SK-N-SH (cell line): ENCODE data around the gene ARHGAP42. TPM values are rescaled to one million over a fixed set of nuclear protein-coding genes. Genes with fewer than 3 reads are reported as not detected.

ENCODE experiments used
- CTCF ChIA-PET: fragments of 300-600, 350-600 bp; formaldehyde crosslinking; extraction: SDS; loops from one replicate; lab custom pipeline; 2021; lab: Yijun Ruan, JAX
- POLR2A ChIA-PET: fragments of 350-600 bp; sonication (Branson Sonifier 250); formaldehyde crosslinking; extraction: SDS; loops from one replicate; lab custom pipeline; 2020; ENCODE audit warnings: antibody characterized with exemption, inconsistent platforms; lab: Yijun Ruan, JAX
- DNase-seq: peaks from one replicate; pipeline ENCODE4 v3.0.0; 2012
- H2AFZ ChIP-seq: fragments of 200-600 bp; sonication (generic); 2 replicates; pipeline ENCODE4 v1.8.1; 2016; ENCODE audit warnings: antibody characterized with exemption, mild to moderate bottlenecking, low read depth
- H3F3A ChIP-seq: fragments of 200-600 bp; sonication (generic); replicated peaks from 2 replicates; pipeline ENCODE3; 2016; ENCODE audit warnings: antibody characterized with exemption, mild to moderate bottlenecking; ENCODE audit not compliant: insufficient read depth
- H3K27ac ChIP-seq, 2 experiments: fragments of 200-500 bp in 1 of 2; fragments of 200-600 bp in 1 of 2; sonication (Bioruptor generic) in 1 of 2; sonication (generic), shearing (Covaris generic) in 1 of 2; 2 replicates each; pipeline versions ENCODE4 v1.5.1 to v1.6.1; 2014 to 2016; ENCODE audit warnings: low read depth in 2 of 2, inconsistent platforms in 1 of 2, low read length in 1 of 2, mild to moderate bottlenecking in 1 of 2, mixed read lengths in 1 of 2
- H3K27me3 ChIP-seq: fragments of 200-600 bp; sonication (generic), shearing (Covaris generic); 2 replicates; pipeline ENCODE4 v1.6.1; 2016; ENCODE audit warnings: mixed run types; ENCODE audit not compliant: insufficient read depth
- H3K36me3 ChIP-seq, 2 experiments: fragments of 200-500 bp in 1 of 2; fragments of 200-600 bp in 1 of 2; sonication (Bioruptor generic) in 1 of 2; sonication (generic) in 1 of 2; replicated peaks in 1 of 2; 2 replicates each; pipeline versions ENCODE3 to v1.5.1; 2014 to 2016; ENCODE audit warnings: low read length in 1 of 2, mild to moderate bottlenecking in 1 of 2; ENCODE audit not compliant: insufficient read depth in 2 of 2, control insufficient read depth in 1 of 2
- H3K4me1 ChIP-seq, 2 experiments: fragments of 200-500 bp in 1 of 2; fragments of 200-600 bp in 1 of 2; sonication (Bioruptor generic) in 1 of 2; sonication (generic), shearing (Covaris generic) in 1 of 2; 2 replicates each; pipeline versions ENCODE4 v1.5.1 to v1.6.1; 2014 to 2016; ENCODE audit warnings: low read depth in 1 of 2, low read length in 1 of 2, mixed run types in 1 of 2; ENCODE audit not compliant: insufficient read depth in 2 of 2, control insufficient read depth in 1 of 2
- H3K4me2 ChIP-seq: fragments of 200-600 bp; sonication (generic), shearing (Covaris generic); 2 replicates; pipeline ENCODE4 v1.6.1; 2017; ENCODE audit warnings: mixed run types
- H3K4me3 ChIP-seq, 2 experiments: fragments of 200-500 bp in 1 of 2; fragments of 200-600 bp in 1 of 2; sonication (Bioruptor generic) in 1 of 2; sonication (generic), shearing (Covaris generic) in 1 of 2; 2 replicates each; pipeline versions ENCODE4 v1.5.1 to v1.8.1; 2014 to 2016; ENCODE audit warnings: low read depth in 2 of 2, inconsistent platforms in 1 of 2, low read length in 1 of 2, mild to moderate bottlenecking in 1 of 2, mixed read lengths in 1 of 2, moderate library complexity in 1 of 2
- H3K79me2 ChIP-seq: fragments of 200-600 bp; sonication (generic); 2 replicates; pipeline ENCODE4 v1.8.1; 2017; ENCODE audit warnings: mild to moderate bottlenecking; ENCODE audit not compliant: insufficient read depth
- H3K9ac ChIP-seq: fragments of 200-600 bp; sonication (generic); 2 replicates; pipeline ENCODE4 v1.6.1; 2017; ENCODE audit warnings: mixed run types
- H3K9me2 ChIP-seq: fragments of 200-600 bp; sonication (generic); 2 replicates; pipeline ENCODE4 v1.6.1; 2017; ENCODE audit warnings: mixed run types
- H3K9me3 ChIP-seq: fragments of 200-600 bp; sonication (generic); 2 replicates; pipeline ENCODE4 v1.6.1; 2017; ENCODE audit warnings: mixed run types, mild to moderate bottlenecking, moderate library complexity
- H4K20me1 ChIP-seq: fragments of 200-600 bp; sonication (generic); 2 replicates; pipeline ENCODE4 v1.6.1; 2017; ENCODE audit warnings: mild to moderate bottlenecking, mixed run types; ENCODE audit not compliant: insufficient read depth
- FOSL2 ChIP-seq: IDR thresholded peaks from 2 replicates; pipeline ENCODE4 v1.4.0; 2012; ENCODE audit warnings: low read depth, mild to moderate bottlenecking, moderate library complexity, borderline replicate concordance
- FOXJ3 ChIP-seq: sonication (generic); formaldehyde crosslinking; IDR thresholded peaks from 2 replicates; pipeline ENCODE4 v1.5.1; 2020; ENCODE audit warnings: mild to moderate bottlenecking, missing genetic modification reagents
- GABPA ChIP-seq: IDR thresholded peaks from 2 replicates; pipeline ENCODE4 v1.4.0; 2012; ENCODE audit warnings: low read depth, mild to moderate bottlenecking
- GATA2 ChIP-seq: sonication (generic); formaldehyde crosslinking; IDR thresholded peaks from 2 replicates; pipeline ENCODE4 v1.5.0; 2020; ENCODE audit warnings: mild to moderate bottlenecking, missing genetic modification reagents
- JUND ChIP-seq: IDR thresholded peaks from 2 replicates; pipeline ENCODE4 v1.4.0; 2012
- MEF2A ChIP-seq: IDR thresholded peaks from 2 replicates; pipeline ENCODE4 v1.4.0; 2012; ENCODE audit warnings: low read depth, borderline replicate concordance
- PBX3 ChIP-seq: IDR thresholded peaks from 2 replicates; pipeline ENCODE4; 2012
- RXRA ChIP-seq: IDR thresholded peaks from 2 replicates; pipeline ENCODE4 v1.4.0; 2012; ENCODE audit warnings: low read depth, mild to moderate bottlenecking, borderline replicate concordance
- TAF1 ChIP-seq: IDR thresholded peaks from 2 replicates; pipeline ENCODE4 v1.6.1; 2012; ENCODE audit warnings: low read depth, mild to moderate bottlenecking, low read length, moderate library complexity, borderline replicate concordance
- TCF12 ChIP-seq: IDR thresholded peaks from 2 replicates; pipeline ENCODE4 v1.4.0; 2012
- TEAD4 ChIP-seq: IDR thresholded peaks from 2 replicates; pipeline ENCODE4 v1.4.0; 2012; ENCODE audit warnings: mild to moderate bottlenecking, borderline replicate concordance; ENCODE audit not compliant: insufficient read depth
- YY1 ChIP-seq: IDR thresholded peaks from 2 replicates; pipeline ENCODE4 v1.4.0; 2012; ENCODE audit warnings: low read depth, mild to moderate bottlenecking
- ZBTB33 ChIP-seq: IDR thresholded peaks from 2 replicates; pipeline ENCODE4 v1.4.0; 2012; ENCODE audit warnings: low read depth, borderline replicate concordance
- WGBS: methylation state at CpG from one replicate; pipeline ENCODE4 v1.1.6; 2017; ENCODE audit warnings: low lambda C conversion rate; 5-methylcytosine and 5-hydroxymethylcytosine counted together
- polyA plus RNA-seq, 3 experiments: library from polyadenylated mRNA; depleted of rRNA; stranded (reverse); fragments of >200 nt; gene quantifications; 2 replicates each; pipeline ENCODE4 v1.2.3, GENCODE V29; 2012
- TF ChIP-seq, protein P1 (sequence below): IDR thresholded peaks from 2 replicates; pipeline ENCODE4 v1.6.1; 2012; ENCODE audit warnings: mild to moderate bottlenecking, low read depth, low read length, moderate library complexity
- TF ChIP-seq, protein P2 (sequence below): fragments of 200-600 bp; sonication (generic); IDR thresholded peaks from 2 replicates; pipeline ENCODE4 v1.6.1; 2017; ENCODE audit warnings: antibody characterized with exemption, mild to moderate bottlenecking, moderate library complexity
- TF ChIP-seq, protein P3 (sequence below): IDR thresholded peaks from 2 replicates; pipeline ENCODE4 v1.4.0; 2012; ENCODE audit warnings: low read depth, borderline replicate concordance
- TF ChIP-seq, protein P4 (sequence below): fragments of 150-350 bp; IDR thresholded peaks from 2 replicates; pipeline ENCODE4 v1.6.1; 2016; ENCODE audit warnings: mild to moderate bottlenecking, low read depth, low read length

The ARHGAP42 gene
- polyA plus RNA-seq, 1 of the 3 experiments (the other 2 are of a cell fraction) = 0.02 TPM

DNA sequence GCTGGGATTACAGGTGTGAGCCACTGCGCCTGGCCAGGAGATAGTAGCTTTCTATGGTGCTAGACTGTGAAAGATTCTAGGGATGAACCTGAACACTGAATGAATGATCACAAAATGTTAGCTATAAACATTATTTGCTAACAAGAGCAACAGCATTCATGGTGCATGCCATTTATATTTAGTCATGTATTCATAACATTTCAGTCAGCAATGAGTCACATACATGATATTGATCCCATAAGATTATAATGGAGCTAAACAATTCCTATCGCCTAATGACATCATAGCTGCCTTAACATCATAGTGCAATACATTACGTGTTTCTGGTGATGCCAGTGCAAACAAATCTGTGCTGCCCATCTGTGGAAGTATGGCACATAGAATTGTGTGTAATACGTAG lies 164.1 kb downstream of the ARHGAP42 start:
- CTCF ChIA-PET = no interaction called here
- H3K27ac ChIP-seq = no peak overlapping the region
- 48% methylated on average over 4 of the region's 4 CpGs for WGBS
- H3F3A ChIP-seq = peaks cover 5% of the 10 kb centered on the region
- H3K9me2 ChIP-seq = no peaks in the 10 kb centered on the region
- no peaks in the 10 kb centered on the region for H3K27me3 ChIP-seq
- no peak overlapping the region for H3K4me2 ChIP-seq
- H3K4me3 ChIP-seq = no peak overlapping the region
- H4K20me1 ChIP-seq = no peaks in the 10 kb centered on the region
- TF ChIP-seq FOSL2 (peak; percentile 16; the same call in 1 of the 2 replicates), GATA2 (CRISPR knock-in tag) (no peak)
- no peaks in the 10 kb centered on the region for H3K79me2 ChIP-seq
- H3K36me3 ChIP-seq = no peaks in the 10 kb centered on the region
- no peak for DNase-seq
- H2AFZ ChIP-seq = no peak overlapping the region
- no peaks in the 10 kb centered on the region for H3K9me3 ChIP-seq
- POLR2A ChIA-PET = no interaction called here
- no peak overlapping the region for H3K9ac ChIP-seq
- no peaks in the 10 kb centered on the region; a peak in 3 of 4 replicates for H3K4me1 ChIP-seq

DNA sequence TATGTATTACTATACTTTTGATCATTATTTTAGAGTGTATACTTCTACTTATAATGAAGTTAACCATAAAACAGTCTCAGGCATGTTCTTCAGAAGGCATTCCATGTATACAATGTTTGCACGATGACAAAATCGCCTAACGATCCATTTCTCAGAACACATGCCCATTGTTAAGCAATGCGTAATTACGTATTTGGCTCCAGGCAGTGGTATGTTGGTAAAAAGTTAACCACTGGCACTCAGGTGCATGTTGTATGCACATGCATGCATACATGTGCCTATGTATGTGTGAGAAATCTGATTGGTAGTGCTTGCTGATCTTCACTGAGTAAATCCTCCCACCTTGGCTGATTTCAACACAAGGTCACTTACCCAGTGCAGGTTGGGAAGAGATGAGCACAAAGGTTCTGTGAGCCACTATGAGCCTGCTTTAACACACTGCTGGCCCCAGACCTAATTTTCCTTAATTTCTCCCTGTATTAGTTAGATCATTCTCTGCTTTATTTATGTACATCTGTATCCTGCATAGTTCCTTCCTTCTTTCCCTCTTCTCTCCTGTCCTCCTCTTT lies 164.6 kb downstream of the ARHGAP42 start:
- Histone ChIP-seq H3K9me2 (no peaks in the 10 kb centered on the region), H2AFZ (no peak overlapping the region), H3K27ac (no peak overlapping the region), H4K20me1 (no peaks in the 10 kb centered on the region), H3K4me2 (no peak overlapping the region), H3K4me1 (no peaks in the 10 kb centered on the region; a peak in 3 of 4 replicates), H3K36me3 (no peaks in the 10 kb centered on the region), H3F3A (peaks cover 5% of the 10 kb centered on the region), H3K79me2 (no peaks in the 10 kb centered on the region), H3K9me3 (no peaks in the 10 kb centered on the region), H3K9ac (no peak overlapping the region), H3K27me3 (no peaks in the 10 kb centered on the region), H3K4me3 (no peak overlapping the region)
- ChIA-PET POLR2A (no interaction called here), CTCF (no interaction called here)
- DNase-seq = no peak
- WGBS = 55% methylated on average over 5 of the region's 5 CpGs
- TF ChIP-seq FOXJ3 (CRISPR knock-in tag) (no peak), MEF2A (no peak), TAF1 (no peak), YY1 (no peak), ZBTB33 (no peak), GABPA (no peak), PBX3 (no peak), TCF12 (no peak), RXRA (no peak), GATA2 (CRISPR knock-in tag) (no peak), TEAD4 (no peak), JUND (no peak)
- TF ChIP-seq, protein P1, sequence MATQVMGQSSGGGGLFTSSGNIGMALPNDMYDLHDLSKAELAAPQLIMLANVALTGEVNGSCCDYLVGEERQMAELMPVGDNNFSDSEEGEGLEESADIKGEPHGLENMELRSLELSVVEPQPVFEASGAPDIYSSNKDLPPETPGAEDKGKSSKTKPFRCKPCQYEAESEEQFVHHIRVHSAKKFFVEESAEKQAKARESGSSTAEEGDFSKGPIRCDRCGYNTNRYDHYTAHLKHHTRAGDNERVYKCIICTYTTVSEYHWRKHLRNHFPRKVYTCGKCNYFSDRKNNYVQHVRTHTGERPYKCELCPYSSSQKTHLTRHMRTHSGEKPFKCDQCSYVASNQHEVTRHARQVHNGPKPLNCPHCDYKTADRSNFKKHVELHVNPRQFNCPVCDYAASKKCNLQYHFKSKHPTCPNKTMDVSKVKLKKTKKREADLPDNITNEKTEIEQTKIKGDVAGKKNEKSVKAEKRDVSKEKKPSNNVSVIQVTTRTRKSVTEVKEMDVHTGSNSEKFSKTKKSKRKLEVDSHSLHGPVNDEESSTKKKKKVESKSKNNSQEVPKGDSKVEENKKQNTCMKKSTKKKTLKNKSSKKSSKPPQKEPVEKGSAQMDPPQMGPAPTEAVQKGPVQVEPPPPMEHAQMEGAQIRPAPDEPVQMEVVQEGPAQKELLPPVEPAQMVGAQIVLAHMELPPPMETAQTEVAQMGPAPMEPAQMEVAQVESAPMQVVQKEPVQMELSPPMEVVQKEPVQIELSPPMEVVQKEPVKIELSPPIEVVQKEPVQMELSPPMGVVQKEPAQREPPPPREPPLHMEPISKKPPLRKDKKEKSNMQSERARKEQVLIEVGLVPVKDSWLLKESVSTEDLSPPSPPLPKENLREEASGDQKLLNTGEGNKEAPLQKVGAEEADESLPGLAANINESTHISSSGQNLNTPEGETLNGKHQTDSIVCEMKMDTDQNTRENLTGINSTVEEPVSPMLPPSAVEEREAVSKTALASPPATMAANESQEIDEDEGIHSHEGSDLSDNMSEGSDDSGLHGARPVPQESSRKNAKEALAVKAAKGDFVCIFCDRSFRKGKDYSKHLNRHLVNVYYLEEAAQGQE = no peak
- TF ChIP-seq, protein P2, sequence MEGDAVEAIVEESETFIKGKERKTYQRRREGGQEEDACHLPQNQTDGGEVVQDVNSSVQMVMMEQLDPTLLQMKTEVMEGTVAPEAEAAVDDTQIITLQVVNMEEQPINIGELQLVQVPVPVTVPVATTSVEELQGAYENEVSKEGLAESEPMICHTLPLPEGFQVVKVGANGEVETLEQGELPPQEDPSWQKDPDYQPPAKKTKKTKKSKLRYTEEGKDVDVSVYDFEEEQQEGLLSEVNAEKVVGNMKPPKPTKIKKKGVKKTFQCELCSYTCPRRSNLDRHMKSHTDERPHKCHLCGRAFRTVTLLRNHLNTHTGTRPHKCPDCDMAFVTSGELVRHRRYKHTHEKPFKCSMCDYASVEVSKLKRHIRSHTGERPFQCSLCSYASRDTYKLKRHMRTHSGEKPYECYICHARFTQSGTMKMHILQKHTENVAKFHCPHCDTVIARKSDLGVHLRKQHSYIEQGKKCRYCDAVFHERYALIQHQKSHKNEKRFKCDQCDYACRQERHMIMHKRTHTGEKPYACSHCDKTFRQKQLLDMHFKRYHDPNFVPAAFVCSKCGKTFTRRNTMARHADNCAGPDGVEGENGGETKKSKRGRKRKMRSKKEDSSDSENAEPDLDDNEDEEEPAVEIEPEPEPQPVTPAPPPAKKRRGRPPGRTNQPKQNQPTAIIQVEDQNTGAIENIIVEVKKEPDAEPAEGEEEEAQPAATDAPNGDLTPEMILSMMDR = no peak
- TF ChIP-seq, protein P3, sequence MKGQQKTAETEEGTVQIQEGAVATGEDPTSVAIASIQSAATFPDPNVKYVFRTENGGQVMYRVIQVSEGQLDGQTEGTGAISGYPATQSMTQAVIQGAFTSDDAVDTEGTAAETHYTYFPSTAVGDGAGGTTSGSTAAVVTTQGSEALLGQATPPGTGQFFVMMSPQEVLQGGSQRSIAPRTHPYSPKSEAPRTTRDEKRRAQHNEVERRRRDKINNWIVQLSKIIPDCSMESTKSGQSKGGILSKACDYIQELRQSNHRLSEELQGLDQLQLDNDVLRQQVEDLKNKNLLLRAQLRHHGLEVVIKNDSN = no peak
- TF ChIP-seq, protein P4, sequence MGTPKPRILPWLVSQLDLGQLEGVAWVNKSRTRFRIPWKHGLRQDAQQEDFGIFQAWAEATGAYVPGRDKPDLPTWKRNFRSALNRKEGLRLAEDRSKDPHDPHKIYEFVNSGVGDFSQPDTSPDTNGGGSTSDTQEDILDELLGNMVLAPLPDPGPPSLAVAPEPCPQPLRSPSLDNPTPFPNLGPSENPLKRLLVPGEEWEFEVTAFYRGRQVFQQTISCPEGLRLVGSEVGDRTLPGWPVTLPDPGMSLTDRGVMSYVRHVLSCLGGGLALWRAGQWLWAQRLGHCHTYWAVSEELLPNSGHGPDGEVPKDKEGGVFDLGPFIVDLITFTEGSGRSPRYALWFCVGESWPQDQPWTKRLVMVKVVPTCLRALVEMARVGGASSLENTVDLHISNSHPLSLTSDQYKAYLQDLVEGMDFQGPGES = no peak
